ENCODE measurements around the gene PPP2R2D. TPM values are rescaled to one million over a fixed set of nuclear protein-coding genes. Genes with fewer than 3 reads are reported as not detected.

PPP2R2D gene
- total RNA-seq, 1 donor from 2014 or later: 28.3 TPM

GRCh38 chr10:131936736-131937135, 35.9 kb downstream of the PPP2R2D start:
- peaks cover 56% of the 10 kb centered on the region for H3K36me3 ChIP-seq

GRCh38 chr10:131937836-131938235, 37.0 kb downstream of the PPP2R2D start:
- Histone ChIP-seq H3K27ac (no peak overlapping the region), H3K27me3 (no peaks in the 10 kb centered on the region), H3K36me3 (peaks cover 58% of the 10 kb centered on the region), H3K9me3 (no peaks in the 10 kb centered on the region), H3K4me1 (no peaks in the 10 kb centered on the region), H3K4me3 (no peak overlapping the region)
- intact Hi-C loops (cut with DNase I): no loop called here
- DNase-seq (peak; percentile 38), ATAC-seq (no peak)
- TF ChIP-seq CTCF (IDR thresholded peaks at IDR 0.05): no peak

More at GRCh38 chr10:131936736-131937135, 35.9 kb downstream of the PPP2R2D start:
- DNase-seq: peak; percentile 21
- intact Hi-C loops (cut with DNase I): no loop called here
- H3K27me3 ChIP-seq: no peaks in the 10 kb centered on the region
- H3K4me3 ChIP-seq: no peak overlapping the region
- no peak for ATAC-seq
- H3K4me1 ChIP-seq: no peaks in the 10 kb centered on the region
- no peak for TF ChIP-seq CTCF (IDR thresholded peaks at IDR 0.05)
- no peak overlapping the region for H3K27ac ChIP-seq
- H3K9me3 ChIP-seq: no peaks in the 10 kb centered on the region

- peak; percentile 53 for DNase-seq
These were observed 37.9 kb downstream of the PPP2R2D start for GRCh38 chr10:131938681-131939080.

GRCh38 chr10:131942455-131942854, 41.6 kb downstream of the PPP2R2D start:
- peaks cover 65% of the 10 kb centered on the region for H3K36me3 ChIP-seq
- no peak for DNase-seq
- intact Hi-C loops (cut with DNase I): no loop called here

More at GRCh38 chr10:131938681-131939080, 37.9 kb downstream of the PPP2R2D start:
- no peaks in the 10 kb centered on the region for H3K27me3 ChIP-seq
- TF ChIP-seq CTCF (IDR thresholded peaks at IDR 0.05): no peak
- H3K27ac ChIP-seq: no peak overlapping the region
- H3K9me3 ChIP-seq: no peaks in the 10 kb centered on the region
- peaks cover 58% of the 10 kb centered on the region for H3K36me3 ChIP-seq
- H3K4me1 ChIP-seq: no peaks in the 10 kb centered on the region
- intact Hi-C loops (cut with DNase I): no loop called here
- no peak overlapping the region for H3K4me3 ChIP-seq
- no peak for ATAC-seq

GRCh38 chr10:131943021-131943814, 42.4 kb downstream of the PPP2R2D start:
- H3K9me3 ChIP-seq: no peaks in the 10 kb centered on the region
- no peaks in the 10 kb centered on the region for H3K4me1 ChIP-seq
- H3K4me3 ChIP-seq: no peak overlapping the region
- H3K36me3 ChIP-seq: peaks cover 64% of the 10 kb centered on the region
- H3K27me3 ChIP-seq: no peaks in the 10 kb centered on the region
- ATAC-seq (peak; percentile 73), DNase-seq (peak; percentile 51)
- intact Hi-C loops (cut with DNase I): no loop called here
- H3K27ac ChIP-seq: no peak overlapping the region
- peak; percentile 30 for TF ChIP-seq CTCF (IDR thresholded peaks at IDR 0.05)

More at GRCh38 chr10:131942455-131942854, 41.6 kb downstream of the PPP2R2D start:
- Histone ChIP-seq H3K27me3 (no peaks in the 10 kb centered on the region), H3K9me3 (no peaks in the 10 kb centered on the region), H3K27ac (no peak overlapping the region), H3K4me3 (no peak overlapping the region), H3K4me1 (no peaks in the 10 kb centered on the region)
- TF ChIP-seq CTCF (IDR thresholded peaks at IDR 0.05): no peak
- ATAC-seq: no peak

Data from upper lobe of right lung (tissue), 1 donor.